NCI-H446 treated with DMSO at 0.1 percent for 48 hours (cell line): ENCODE results near the gene ARHGAP24.
"Not testable (repeated sequence)": the region's sequence is repeated elsewhere in the genome, so short reads cannot be mapped to it uniquely, and the experiment has no call there.

ENCODE experiments used
- DNase-seq: peaks from one replicate; lab custom pipeline; 2025; lab: John Stamatoyannopoulos, UW

The ARHGAP24 gene

DNA sequence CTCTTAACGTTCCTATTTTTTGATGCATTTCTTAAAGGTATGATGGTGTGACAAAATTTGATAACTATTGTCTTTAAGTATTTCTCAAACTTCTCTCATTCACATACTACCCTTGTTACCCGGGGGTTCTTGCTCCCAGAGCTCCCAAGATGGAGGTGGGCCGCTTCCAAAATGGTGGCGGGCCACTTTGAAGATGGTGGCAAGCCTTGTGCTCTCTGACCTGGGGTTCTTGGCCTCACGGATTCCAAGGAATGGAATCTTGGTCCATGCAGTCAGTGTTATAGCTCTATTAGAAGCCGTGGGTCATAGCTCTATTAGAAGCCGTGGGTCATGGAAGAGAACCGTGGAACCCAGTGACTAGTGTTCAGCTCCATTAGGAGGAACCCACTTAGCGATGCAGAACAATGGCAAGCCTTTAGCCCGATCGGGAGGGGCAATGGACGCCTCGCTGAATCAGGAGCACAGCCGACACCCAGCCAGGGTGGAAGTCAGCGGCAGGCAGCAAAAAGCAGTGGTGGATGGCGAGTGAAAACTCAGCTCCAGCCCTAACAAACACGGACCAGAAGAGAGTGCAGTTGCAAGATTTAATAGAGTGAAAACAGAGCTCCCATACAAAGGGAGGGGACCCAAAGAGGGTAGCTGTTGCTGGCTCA is 481.5 kb downstream of the ARHGAP24 start:
- DNase-seq, result no peak

GRCh38 chr4:85961887-85962286 is 486.9 kb downstream of the ARHGAP24 start:
- no peak for DNase-seq

GRCh38 chr4:85963231-85963630 is 488.3 kb downstream of the ARHGAP24 start:
- DNase-seq, result no peak

DNA sequence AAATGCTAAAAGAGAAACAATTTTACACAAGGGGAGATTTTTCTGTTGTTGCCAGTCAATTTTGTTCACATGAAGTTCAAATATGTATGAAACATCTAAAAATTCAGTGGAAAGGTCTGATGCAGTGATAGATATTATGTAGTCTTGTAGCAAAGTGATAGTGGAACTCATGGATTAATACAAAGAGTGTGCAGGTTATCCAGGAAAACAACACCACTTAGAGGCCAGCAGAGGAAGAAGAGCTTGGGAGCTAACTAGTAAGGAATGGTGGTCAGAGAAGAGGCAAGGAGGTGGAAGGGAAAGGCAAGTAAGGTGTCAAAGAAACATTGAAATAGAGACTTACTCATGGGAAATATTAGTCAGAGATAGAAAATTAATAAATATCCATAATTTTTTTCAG is 489.3 kb downstream of the ARHGAP24 start:
- no peak for DNase-seq

GRCh38 chr4:85965017-85965416 is 490.1 kb downstream of the ARHGAP24 start:
- not testable (repeated sequence) for DNase-seq

- DNase-seq, result no peak
Measured at GRCh38 chr4:85965529-85965928, 490.6 kb downstream of the ARHGAP24 start.

GRCh38 chr4:85966373-85966772 is 491.4 kb downstream of the ARHGAP24 start:
- no peak for DNase-seq

DNA sequence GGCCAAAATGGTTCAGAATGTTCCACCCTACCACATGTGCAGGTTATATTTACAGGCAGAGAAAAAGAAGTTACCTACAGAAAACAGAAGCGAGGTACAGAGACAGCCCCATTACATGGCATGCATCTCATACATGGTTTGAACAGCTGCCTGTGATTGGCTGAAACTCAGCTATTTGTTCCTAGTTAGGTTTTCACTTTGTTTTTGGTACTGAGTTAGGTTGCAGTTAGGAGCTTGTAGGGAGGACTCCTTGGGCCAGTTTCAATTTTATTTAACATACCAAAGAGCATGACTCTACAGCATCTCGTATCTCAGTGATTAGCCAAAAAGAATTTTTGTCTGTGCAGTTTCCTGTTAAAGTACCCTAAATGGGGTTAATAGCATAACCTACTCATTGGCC is 492.9 kb downstream of the ARHGAP24 start:
- no peak for DNase-seq

- DNase-seq, result peak; percentile 3
Measured at GRCh38 chr4:85968945-85969819, 494.2 kb downstream of the ARHGAP24 start.

GRCh38 chr4:85970535-85970934 is 495.6 kb downstream of the ARHGAP24 start:
- no peak for DNase-seq

GRCh38 chr4:85979276-85979675 is 504.3 kb downstream of the ARHGAP24 start:
- DNase-seq, result no peak

DNA sequence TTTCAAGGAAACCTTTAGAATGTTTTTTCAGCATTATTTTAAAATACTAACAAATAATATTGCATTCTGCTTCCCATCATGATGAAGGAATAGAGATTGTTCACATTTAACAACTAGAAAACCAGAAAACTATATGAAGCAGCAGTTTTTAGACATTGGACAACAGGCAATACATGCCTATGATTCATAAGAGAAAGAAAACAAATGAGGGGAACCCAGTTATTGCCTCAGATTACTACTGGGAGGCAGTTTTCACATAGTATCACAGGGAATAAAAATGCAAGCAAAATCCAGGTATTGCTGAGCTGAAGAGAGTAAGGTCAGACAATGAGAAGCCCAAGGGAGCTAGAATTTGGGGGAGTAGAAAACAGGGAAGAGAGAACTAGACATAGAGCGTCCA is 511.3 kb downstream of the ARHGAP24 start:
- DNase-seq, result no peak

- no peak for DNase-seq
Measured at GRCh38 chr4:85993641-85994040, 518.7 kb downstream of the ARHGAP24 start.

GRCh38 chr4:85994576-85994975 is 519.6 kb downstream of the ARHGAP24 start:
- no peak for DNase-seq

DNA sequence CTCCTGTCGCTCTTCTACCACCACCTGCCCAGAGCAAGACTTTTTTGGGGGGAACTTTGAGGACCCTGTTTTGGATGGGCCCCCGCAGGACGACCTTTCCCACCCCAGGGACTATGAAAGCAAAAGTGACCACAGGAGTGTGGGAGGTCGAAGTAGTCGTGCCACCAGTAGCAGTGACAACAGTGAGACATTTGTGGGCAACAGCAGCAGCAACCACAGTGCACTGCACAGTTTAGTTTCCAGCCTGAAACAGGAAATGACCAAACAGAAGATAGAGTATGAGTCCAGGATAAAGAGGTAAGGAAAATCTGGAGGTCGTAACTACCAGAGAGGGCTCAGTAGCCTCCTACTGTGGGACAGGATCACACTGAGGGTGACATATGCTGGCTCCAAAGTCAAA is 520.4 kb downstream of the ARHGAP24 start:
- no peak for DNase-seq

DNA sequence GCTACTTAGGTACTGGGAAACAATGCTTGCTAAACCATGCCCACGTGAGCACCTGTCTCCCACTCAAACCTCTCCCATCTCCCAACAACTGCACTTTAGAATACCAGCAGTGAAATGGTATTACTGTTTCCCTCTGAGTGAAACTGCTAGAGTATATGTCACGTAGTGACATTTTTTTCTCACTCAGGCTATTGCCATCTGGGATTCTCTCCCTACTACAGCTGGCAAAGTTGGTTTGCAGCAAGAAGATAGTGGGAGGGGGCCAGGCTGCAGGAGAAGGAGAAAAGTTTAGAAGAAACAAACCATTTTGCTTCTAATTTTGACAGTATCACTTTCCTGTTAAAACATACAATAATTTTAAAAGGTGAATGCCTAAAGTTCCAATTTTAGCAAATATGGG is 526.6 kb downstream of the ARHGAP24 start:
- DNase-seq, result no peak

DNA sequence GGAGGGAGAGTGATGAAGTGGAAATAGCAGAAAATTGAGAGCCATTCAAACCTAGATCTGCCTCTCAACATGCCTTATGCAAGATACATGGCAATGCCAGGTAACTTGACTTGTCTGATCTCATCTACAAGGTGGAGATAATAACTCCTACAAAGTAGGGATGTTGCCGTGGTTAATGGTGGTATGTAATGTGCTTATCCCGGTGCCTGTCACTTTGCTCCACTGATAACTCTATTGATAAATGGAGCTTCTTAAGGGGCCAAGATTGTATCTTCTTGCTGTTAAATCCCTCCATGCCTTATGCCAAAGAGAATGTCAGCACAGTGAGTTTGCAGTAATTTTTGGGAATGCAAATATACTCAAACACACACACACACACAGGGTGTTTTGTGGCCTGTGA is 529.1 kb downstream of the ARHGAP24 start:
- DNase-seq, result no peak

- DNase-seq, result no peak
Measured at GRCh38 chr4:86006057-86006456, 531.1 kb downstream of the ARHGAP24 start.

- DNase-seq, result no peak
Measured at GRCh38 chr4:86007042-86007441, 532.1 kb downstream of the ARHGAP24 start.

DNA sequence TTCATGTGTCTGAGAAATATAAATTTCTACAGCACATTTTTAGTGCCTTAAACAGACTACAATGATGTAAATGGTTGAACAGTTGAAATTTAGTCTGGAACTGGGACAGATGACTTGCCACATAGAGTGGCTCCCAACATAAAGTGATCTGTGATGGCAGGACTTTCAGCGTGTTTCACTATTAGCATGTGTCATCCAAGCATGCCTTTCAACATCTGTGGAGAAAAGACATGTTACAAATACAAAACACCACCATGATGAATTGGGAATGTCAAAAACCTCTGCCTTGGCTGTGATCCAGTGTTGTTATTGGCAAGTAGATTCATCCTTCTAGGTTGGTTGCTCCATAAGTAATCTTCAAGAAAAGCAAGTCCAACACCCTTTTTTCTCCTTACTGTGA is 536.2 kb downstream of the ARHGAP24 start:
- peak; percentile 28 for DNase-seq

- DNase-seq, result no peak
Measured at GRCh38 chr4:86013621-86014020, 538.7 kb downstream of the ARHGAP24 start.

DNA sequence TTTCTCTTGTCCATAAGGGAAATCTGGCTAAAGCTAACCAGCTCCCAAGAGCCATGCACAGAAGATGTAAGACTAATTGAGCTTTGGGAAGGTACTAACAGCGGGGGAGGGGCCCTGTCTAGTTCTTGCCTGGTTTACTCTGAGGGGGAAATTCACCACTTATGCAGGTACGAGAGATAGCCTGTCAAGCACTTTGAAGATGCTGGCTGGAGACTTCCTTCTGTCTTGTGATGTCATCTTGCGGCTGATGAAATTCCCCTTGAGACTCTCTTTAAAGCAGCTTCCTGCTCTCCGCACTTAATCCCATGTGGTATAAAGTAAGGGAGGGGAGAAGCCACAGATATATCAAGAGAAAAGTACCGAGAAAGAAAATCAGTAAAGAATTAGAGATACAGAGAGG is 539.6 kb downstream of the ARHGAP24 start:
- DNase-seq, result no peak
